Activated T-helper 1 cell treated with Interleukin-2 at 50 U/mL for 16 hours (primary cell): Measurements from ENCODE around the gene OR2T11.
"Not testable (repeated sequence)": the region's sequence is repeated elsewhere in the genome, so short reads cannot be mapped to it uniquely, and the experiment has no call there.

Experiments
- DNase-seq: peaks from one replicate; pipeline ENCODE4 v3.0.0-alpha.2; 2020; ENCODE audit warnings: low read depth

Gene OR2T11, protein sequence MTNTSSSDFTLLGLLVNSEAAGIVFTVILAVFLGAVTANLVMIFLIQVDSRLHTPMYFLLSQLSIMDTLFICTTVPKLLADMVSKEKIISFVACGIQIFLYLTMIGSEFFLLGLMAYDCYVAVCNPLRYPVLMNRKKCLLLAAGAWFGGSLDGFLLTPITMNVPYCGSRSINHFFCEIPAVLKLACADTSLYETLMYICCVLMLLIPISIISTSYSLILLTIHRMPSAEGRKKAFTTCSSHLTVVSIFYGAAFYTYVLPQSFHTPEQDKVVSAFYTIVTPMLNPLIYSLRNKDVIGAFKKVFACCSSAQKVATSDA

DNA sequence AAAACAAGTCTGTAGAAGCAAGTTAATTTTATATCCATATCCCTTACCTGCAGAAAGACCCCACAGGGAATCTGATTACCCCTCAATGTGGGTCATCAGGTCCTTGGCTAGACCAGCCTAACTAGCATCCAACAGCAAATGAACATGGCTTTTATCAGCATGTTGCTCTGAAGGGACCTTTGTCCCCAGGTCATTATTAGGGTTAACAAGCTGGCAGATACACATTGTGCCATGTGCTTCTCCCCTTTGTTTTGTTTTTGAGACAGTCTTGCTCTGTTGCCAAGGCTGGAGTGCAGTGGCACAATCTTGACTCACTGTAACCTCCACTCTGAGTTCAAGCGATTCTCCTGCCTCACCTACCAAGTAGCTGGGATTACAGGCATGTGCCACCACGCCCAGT lies at the start of gene OR2T11:
Gene OR2T11 (minus strand): TSS at position 101 of the 400 bp plus-strand sequence. CDS start 7,963 bp downstream, outside the sequence.
- DNase-seq, result not testable (repeated sequence)

DNA sequence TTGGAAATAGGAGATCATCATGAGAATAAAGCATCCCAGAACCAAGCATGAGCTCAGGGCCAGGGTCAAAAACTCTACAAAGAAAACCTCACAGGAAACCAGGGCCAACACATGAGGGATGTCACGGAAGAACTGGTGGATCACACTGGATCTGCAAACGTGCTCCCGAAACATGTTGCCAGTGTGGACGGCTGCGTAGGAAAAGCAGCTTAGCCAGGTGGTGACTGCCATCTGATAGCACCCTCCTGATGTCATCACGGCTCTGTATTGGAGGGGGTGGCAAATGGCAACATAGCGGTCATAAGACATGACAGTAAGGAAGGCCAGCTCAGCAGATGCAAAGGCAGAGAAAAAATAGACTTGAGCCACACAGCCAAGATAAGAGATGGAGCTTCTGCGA lies 46.8 kb upstream of the OR2T11 start:
- no peak for DNase-seq

DNA sequence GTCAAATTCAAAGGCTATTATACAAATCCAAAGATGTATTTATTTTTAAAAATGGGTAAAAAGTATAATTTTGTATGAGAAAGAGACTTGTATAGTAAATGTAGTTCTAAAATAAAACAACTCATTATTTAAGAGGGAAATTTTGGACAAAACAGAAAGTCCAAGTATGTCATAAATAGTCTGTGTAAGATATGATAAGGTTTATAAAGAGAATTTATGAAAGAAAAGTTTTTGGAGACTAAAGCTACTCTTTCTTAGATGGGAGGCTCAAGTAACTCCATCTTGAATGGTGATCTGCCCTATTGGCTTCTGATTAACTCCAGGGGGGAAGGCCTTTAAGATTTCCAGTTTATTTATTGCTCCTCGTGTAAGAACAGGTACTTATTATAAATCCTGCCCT lies 35.1 kb upstream of the OR2T11 start:
- DNase-seq, result no peak

DNA sequence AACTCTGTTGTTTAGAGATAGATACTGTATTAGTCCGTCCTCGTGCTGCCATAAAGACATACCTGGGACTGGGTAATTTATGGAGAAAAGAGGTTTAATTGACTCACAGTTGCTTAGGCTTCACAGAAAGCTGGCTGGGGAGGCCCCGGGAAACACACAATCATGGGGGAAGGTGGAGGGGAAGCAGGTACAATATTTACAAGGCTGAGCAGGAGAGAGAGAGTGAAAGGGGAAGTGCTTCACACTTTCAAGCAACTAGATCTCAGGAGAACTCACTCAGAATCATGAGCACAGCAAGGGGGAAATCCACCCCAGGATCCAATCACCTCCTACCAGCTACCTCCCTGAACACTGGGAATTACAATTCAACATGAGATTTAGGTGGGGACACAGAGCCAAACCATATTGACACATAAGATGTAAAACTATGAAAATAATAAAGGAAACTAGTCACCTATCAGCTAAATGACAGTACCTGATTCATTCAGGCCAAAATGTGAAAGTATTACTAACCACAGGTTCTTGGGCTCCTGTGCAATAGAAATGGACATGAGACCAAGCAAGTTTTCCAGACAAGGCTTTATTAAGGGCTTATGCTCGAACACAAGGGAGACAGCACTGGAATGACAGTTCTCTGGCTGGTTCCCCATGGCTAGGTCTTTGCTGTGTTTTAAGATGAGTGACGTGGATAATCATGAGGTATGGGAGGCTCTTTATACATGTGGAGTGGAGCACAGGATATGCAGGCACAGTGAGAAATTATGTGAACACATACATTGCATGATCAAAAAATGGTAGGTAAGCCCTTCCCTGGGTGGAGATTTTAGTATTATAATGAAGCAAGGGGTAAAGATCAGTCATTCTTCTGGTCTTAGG lies 28.8 kb upstream of the OR2T11 start:
- DNase-seq, result not testable (repeated sequence)

DNA sequence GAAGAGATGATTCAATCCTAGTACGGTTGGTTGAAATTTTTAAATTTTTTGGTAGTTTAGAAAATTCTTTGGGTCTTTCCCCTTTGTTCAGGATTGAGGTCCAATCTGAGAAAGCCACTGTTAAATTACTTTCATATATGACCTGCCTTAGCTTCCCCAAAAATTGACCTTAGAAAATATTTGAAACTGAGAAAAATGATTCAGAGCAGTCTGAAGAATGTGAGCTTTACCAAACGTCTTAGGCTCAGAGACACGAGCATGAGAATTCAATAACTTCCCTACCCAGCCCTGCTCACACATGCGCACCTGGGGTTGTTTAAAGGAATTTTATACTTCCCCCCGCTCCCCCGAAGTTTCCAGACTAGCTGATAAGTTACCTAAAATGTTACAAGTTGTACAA lies 21.9 kb upstream of the OR2T11 start:
- DNase-seq, result not testable (repeated sequence)

DNA sequence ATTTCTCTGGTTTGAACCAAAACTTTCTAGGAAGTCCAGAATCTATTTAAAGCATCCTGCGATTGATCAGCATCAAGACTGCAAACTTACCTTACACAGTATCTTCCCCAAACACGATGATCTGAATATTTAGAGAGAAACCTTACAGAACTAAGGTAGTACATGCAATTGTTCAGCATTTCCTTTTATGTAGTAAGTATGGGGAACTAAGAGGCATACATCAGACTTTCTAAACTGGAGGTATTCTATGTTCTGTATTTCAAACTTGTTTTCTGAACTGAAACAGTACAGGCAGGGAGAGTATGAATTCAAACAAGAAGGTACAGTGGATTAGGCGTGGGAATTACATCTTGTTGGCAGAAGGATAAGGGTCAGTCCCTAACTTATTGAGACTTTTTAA lies 20.5 kb upstream of the OR2T11 start, which contains the start of gene OR2T27:
Gene OR2T27 (minus strand): TSS at position 175 of the 400 bp plus-strand sequence. CDS start 4,644 bp downstream, outside the sequence.
- DNase-seq, result not testable (repeated sequence)

DNA sequence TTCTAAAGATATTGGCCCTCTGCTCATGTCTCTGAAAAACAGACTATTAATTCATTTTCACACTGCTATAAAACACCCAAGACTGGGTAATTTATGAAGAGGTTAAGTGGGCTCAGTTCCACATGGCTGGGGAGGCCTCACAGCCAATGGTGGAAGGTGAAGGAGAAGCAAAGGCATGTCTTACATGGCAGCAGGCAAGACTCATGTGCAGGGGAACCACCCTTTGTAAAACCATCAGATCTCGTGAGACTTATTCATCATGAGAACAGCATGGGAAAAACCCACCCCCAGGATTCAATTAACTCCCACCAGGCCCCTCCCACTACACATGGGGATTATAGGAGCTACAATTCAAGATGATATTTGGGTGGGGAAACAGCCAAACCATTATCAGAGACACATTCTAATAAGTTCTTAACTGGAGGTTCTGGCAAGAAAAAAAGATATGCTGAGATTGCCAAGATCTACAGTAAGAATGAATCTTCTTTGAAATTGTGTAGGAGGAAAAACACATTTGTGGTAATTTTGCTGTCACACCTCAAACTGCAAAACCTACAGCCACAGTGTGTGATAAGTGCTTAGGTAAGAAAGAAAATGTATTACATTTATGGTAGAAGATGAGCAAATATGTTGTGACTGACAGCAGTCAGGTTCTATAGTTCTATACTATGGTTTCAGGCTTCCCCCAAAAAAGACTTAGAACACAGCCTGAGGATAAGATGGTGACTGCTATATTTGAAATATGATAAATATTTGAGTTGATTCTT lies 14.1 kb upstream of the OR2T11 start:
- DNase-seq, result not testable (repeated sequence)

DNA sequence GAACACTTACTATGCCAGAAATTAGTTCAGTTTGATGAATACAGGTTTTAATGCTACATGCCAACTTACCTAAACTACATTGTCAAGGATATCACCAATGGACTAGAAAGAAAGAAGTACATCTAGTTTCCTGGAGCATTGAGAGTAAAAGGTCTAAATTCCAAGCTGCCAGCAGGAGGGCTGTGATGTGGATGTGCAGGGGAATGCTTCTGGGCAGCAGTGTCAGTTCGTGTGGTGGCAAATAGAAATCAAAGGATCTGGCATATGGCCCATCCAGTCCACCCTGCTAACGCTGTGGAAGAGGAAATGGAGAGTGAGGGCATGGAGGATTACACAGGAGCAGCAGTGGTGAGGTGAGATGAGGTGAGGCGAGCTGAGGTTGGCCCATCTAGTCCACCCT lies 10.3 kb upstream of the OR2T11 start, which contains the start of gene OR2T35:
Gene OR2T35 (minus strand): TSS at position 101 of the 400 bp plus-strand sequence. CDS start 6,020 bp downstream, outside the sequence.
- DNase-seq, result not testable (repeated sequence)

DNA sequence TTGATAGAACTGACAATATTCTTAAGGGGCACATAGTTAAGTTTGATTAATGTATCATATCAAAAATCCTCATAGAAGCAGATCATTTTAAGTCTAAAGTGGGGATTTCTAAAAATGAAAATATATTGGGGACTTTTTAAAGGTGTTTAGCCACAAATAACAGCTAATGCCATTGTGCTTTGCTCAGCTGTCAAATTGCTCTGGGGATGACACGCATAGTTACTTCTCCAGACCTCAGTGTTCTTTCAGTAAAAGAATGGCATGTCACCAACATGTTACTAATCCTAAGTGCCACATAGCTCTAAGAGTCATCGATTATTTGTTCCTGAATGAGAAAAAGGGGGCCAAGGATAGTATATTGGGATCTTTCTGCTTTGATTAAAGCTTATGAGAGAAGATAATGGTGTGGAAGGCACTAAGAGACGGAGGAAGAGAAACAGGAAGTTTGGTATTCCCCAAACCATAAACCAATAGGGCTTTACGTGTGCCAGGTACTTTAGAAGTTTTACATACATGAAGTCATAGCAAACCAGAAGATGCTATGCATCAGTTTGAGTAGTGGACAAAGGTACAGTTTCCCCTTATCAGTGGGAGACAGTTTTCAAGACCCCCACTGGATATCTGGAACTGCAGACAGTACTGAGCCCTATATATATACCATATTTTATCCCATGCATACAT lies 8.2 kb upstream of the OR2T11 start:
- DNase-seq, result not testable (repeated sequence)

DNA sequence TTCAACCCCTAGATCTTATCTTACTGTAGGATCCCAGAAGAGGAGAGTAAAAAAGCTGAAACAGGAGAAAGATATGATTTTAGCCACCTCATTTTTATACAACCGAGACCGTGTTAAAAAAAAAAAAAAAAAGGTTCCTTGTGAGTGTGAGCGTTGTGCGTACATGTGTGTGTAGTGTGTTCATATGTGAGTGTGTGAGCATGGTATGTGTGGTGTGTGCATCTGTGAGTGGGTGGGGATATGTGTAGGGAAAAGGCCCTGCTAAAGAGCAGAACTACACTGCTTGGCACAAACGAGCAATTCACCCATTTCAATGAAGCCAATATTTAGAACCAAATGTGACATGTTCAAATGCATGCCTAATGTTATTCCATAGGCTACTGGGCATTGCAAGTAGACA lies 6.7 kb upstream of the OR2T11 start:
- DNase-seq, result not testable (repeated sequence)

DNA sequence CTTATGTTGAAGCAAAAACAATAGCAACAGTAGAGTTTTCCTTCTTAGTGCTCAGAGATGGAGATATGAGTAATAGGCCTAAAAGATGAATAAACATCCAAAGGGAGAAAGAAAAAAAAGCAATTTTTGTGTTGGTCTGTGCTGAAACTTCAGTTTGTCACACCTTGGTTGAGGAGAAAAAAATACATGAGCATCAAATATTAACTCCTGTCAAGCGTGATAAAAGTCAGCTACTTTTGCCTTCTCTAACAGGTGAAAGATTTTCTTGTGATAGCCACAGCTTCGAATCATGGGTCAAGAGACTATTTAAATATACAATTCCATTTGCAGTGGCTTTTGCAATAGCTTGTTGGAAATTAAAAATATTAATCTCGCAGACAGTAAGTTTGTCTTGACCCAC lies 6.0 kb upstream of the OR2T11 start:
- DNase-seq, result not testable (repeated sequence)

DNA sequence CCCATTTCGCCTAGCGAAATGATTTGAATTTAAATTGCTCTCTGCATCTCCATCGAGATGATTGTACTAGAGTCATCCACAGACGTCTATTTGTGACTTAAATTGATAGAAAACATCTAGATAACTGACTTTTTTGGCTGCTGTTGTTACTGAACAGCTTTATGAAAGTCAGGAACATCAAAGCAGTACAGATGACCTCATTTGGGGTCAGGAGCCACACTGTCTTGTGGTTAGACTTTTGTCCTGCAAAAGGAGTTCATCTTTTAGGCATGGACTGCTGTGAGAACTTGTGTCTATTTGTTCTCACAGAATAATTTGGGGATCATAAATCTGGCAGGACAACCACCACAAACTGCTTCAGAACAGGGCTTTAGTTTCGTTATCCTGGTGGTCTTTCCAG lies 4.8 kb upstream of the OR2T11 start:
- DNase-seq, result not testable (repeated sequence)

DNA sequence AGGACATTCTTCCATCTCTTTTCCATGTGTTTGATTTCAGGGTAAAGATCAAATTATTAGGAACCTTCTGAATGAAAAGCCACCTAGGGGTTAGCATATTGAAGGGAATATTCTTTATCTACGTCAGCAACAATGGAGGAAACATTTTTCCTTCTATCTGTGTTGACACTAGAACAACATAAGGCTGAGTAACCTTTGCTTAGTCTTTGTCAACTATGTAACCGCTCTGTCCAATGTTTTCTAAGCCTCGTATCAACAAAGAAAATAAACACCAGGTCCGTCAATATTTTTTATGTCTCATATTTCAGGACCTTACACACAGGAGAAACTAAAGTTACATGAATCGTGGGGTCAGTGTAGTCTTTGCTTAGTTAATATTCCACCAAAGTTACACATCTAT lies 1.7 kb upstream of the OR2T11 start:
- not testable (repeated sequence) for DNase-seq

DNA sequence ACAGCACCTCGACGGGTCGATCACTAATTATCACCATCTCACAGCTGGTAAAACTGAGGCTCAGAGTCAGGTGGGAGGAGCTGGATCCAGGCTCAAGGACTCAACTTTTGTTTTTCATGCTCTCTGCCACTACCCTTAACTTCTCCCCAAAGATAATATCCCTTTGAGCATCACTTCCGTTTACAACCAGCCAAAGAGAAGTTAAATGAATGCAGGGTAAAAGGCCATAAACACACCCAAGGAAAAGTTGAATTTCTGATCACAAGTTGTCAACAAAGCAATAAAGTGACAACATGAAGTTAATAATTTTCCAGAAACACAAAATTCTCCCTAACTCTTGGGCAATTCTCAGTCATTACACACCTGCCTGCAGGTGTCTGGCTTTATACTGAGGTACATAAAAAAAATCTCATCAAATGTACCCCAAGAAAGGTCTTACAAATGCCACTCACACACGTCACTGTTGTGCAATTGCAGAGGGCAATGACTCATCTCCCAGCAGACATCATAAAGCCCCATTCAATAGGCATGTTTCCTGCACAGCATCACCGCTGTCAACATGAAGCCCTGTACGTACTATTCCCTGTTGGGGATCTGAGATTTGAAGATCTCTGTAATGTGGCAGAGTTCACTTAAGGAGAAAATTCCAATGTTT lies 3.4 kb downstream of the OR2T11 start:
- DNase-seq, result no peak

DNA sequence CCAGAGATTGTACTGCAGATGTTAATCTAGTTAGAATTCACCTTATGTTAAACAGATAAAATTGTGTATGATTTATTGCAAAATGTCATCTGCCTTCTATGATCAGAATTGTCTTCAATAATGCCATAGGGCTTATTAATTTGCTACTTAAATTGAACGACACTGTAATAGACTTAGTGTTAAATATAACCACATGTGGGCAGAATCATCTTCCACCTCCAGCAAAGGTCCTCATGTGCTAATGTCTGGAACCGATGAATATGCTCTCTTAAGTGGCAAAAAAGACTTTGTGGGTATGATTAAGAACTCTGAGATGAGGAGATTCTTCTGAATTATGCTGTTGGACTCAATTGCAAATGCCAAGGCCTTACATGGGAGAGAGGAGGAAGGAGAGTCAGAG lies 4.3 kb downstream of the OR2T11 start:
- DNase-seq, result no peak

DNA sequence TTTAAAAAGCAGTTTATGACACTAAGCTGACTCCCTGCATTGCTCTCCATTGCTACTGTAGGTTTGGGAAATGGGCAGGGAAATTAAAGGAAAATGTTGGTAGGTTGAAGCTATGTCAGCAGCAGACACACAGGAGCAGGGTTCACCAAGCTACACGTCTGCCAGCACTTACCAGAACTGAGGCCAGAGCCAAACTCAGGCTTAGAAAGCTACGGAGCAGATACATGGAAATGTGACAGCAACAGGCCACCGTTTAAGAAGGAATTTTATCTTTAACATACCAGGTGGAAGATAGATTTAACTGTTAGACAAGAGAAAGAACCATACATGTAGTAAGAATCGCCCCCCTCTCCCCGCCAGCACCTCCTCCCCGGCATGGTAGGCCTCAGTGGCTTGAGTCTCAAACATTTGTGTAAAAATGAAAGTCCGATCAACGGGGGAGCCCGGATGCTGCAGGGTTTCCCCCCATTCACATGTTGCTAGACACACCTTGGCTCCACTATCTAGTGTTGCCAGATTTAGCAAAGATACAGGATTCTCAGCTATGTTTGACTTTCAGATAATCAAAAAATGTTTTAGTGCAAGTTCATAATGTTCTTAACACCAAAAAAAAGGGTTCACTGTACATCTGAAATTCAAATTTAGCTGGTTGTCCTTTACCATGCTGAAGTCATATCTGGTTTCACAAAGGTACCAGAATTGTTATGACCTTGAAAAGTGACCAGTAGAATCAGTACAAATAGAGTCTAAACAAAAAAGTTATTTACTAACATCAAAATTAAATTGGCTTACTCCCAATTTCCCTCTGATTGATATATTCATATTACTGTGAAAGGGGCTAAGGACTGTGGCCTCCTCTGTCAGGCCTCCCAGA lies 6.7 kb downstream of the OR2T11 start:
- no peak for DNase-seq

DNA sequence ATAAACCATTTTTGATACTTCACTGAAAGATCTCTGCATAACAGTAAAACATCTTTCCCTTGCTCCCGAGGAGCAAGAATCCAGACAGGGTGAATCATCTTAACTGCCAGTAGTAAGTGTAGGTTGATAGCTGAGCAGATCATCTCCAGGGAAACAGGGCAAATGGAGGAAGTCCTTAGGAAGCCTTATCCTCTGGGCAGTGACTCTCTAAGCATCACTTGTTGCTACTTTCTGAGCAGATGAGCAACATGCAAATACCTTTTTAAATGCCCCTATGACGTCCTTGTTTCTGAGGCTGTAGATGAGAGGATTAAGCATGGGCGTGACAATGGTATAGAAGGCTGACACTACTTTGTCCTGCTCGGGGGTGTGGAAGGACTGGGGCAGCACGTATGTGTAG lies 8.9 kb downstream of the OR2T11 start:
- no peak for DNase-seq

DNA sequence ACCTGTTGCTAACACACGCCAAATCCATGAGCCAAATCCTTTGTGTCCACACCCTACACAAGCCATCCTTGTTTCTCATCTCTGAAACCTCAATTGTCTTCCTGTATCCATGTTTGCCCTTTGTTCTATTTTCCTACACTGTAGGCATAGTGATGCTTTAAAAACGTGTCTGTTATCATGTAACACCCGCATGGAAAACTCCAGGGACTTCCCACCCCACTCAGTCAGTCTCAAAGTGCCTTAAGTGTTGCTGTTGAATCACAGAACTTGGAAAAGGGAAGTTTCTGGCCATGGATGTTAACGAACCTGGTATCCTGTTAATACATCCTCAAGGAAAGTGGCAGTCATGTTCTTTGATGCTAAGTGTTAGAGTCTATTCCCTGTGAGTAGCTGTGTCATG lies 9.7 kb downstream of the OR2T11 start:
- DNase-seq, result no peak

DNA sequence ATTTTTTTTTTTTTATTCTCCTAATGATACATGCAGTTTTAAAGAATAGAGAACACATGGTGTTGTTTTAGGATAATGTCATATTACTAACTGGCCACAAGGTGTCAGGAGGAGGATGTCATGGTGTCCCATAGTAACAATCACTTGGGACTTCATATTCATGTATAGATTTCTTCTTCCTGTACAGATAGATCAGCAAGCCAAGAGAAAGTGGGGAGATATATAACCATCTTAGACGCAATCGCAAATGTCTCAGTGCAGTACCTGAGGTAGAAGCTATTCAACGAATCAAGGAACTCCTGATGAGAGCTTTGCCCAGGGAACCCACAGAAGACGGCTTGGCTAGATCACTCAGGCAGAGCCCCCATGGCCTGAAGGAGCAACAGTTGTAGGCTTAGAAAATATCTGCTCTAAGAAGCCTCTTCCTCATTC lies 12.3 kb downstream of the OR2T11 start:
- no peak for DNase-seq

DNA sequence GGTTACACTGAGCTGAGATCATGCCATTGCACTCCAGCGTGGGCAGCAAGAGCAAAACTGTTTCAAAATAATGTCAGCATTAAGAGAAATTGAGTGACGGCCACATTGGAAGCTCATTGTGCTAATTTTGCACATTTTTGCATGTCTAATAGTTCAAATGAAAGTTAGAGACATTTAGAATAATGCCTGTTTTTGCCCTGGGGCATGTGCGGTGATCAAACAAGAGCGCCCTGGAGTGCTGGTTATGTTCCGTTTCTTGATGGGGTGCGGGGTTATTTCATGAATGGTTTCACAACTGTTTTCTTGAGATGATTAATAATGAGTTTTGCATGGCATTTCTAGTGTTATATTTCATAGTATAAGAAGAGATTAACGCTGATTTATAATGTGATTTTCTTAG lies 13.1 kb downstream of the OR2T11 start:
- no peak for DNase-seq
